ENCODE data around the gene FHIP1A. TPM values are rescaled to one million over a fixed set of nuclear protein-coding genes. Genes with fewer than 3 reads are reported as not detected.
A peak's percentile ranks its signal among the peaks of the same experiment; 100 is the strongest.

Gene FHIP1A
- total RNA-seq, 4 donors from 2014 or later, result 11.6 to 32.4 (median 30.7) TPM

DNA sequence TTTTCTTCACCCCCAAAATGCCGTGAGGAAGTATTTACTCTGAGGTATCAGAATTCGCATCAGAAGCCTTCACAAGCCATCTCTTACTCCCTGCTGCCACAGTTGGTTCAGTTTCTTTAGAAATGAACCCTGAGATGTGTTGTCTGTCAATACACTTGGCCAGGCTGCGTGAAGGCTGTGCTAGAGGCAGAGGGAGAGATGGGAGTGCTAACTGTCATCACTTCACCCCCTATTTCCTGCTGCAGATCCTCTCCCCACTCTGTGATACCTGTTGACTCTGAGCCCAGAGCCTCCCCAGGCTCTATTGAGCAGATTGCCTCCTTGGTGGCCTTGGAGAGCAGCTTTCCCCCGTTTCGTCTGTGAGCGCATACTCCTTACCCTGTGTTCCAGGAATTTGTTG lies 34.8 kb downstream of the FHIP1A start:
- no peaks in the 10 kb centered on the region for H3K9me3 ChIP-seq
- DNase-seq, result no peak
- H3K27me3 ChIP-seq, result no peaks in the 10 kb centered on the region
- no peaks in the 10 kb centered on the region for H3K36me3 ChIP-seq
- no peaks in the 10 kb centered on the region for H3K4me1 ChIP-seq
- TF ChIP-seq, protein P1, sequence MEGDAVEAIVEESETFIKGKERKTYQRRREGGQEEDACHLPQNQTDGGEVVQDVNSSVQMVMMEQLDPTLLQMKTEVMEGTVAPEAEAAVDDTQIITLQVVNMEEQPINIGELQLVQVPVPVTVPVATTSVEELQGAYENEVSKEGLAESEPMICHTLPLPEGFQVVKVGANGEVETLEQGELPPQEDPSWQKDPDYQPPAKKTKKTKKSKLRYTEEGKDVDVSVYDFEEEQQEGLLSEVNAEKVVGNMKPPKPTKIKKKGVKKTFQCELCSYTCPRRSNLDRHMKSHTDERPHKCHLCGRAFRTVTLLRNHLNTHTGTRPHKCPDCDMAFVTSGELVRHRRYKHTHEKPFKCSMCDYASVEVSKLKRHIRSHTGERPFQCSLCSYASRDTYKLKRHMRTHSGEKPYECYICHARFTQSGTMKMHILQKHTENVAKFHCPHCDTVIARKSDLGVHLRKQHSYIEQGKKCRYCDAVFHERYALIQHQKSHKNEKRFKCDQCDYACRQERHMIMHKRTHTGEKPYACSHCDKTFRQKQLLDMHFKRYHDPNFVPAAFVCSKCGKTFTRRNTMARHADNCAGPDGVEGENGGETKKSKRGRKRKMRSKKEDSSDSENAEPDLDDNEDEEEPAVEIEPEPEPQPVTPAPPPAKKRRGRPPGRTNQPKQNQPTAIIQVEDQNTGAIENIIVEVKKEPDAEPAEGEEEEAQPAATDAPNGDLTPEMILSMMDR (IDR thresholded peaks at IDR 0.05), result no peak
- no peak overlapping the region for H3K27ac ChIP-seq
- H3K4me3 ChIP-seq, result no peak overlapping the region

DNA sequence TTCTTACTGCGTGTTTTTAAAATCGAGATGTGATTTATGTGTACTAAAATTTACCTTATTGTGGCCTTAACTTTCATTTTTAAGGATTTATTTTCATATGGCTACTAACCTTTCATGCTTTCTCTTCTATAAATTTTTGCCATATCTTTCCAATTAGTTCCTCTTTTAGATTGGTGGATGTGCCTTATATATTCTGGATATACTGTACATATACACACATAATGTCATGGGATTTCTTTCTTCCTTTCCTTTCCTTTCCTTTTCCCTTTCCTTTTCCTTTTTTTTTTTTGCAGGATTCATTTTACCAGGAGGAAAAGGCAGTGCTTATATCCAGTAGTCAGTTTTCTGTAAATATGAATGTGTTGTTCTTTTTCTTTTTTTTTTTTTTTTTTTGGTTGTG lies 37.2 kb downstream of the FHIP1A start:
- TF ChIP-seq, protein P1 (IDR thresholded peaks at IDR 0.05), result no peak
- TF ChIP-seq POLR2A (IDR thresholded peaks at IDR 0.05), result no peak
- H3K4me1 ChIP-seq, result no peaks in the 10 kb centered on the region
- H3K9me3 ChIP-seq, result no peaks in the 10 kb centered on the region

DNA sequence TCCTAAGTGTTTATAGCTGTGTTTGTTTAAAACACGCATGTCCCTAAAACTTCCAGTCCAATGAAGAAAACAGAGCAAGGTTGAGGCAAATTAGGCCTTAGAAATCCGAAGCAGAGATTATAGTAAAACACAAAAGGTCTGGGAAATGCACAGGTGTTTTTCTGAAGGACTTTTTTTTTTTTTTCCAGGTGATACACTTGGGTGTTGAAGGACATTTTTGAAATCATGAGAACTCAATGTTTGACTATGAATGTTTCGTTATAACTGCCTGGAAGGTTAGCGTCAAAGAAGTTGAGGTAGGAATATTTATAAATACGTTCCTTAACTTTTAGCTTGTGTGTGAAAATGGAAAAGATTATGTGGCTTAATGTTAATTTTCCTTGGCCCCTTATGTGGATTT lies 45.5 kb downstream of the FHIP1A start:
- TF ChIP-seq, protein P1 (IDR thresholded peaks at IDR 0.05), result no peak
- no peak for TF ChIP-seq POLR2A (IDR thresholded peaks at IDR 0.05)
- Histone ChIP-seq H3K9me3 (no peaks in the 10 kb centered on the region), H3K4me1 (no peaks in the 10 kb centered on the region), H3K27ac (no peak overlapping the region), H3K4me3 (no peak overlapping the region), H3K27me3 (no peaks in the 10 kb centered on the region), H3K36me3 (no peaks in the 10 kb centered on the region)
- no peak for DNase-seq

More for the DNA sequence above, 37.2 kb downstream of the FHIP1A start:
- Histone ChIP-seq H3K4me3 (no peak overlapping the region), H3K36me3 (no peaks in the 10 kb centered on the region), H3K27me3 (no peaks in the 10 kb centered on the region), H3K27ac (no peak overlapping the region)
- DNase-seq, result no peak

GRCh38 chr4:151455212-151455611 lies 46.2 kb downstream of the FHIP1A start:
- H3K27me3 ChIP-seq, result no peaks in the 10 kb centered on the region
- H3K9me3 ChIP-seq, result no peaks in the 10 kb centered on the region
- DNase-seq, result no peak
- no peaks in the 10 kb centered on the region for H3K36me3 ChIP-seq
- no peaks in the 10 kb centered on the region for H3K4me1 ChIP-seq
- TF ChIP-seq, protein P1 (IDR thresholded peaks at IDR 0.05), result peak in 3 of 6 experiments; percentile 34 to 57 (median 44)
- TF ChIP-seq POLR2A (IDR thresholded peaks at IDR 0.05), result no peak
- no peak overlapping the region for H3K27ac ChIP-seq
- no peak overlapping the region for H3K4me3 ChIP-seq

DNA sequence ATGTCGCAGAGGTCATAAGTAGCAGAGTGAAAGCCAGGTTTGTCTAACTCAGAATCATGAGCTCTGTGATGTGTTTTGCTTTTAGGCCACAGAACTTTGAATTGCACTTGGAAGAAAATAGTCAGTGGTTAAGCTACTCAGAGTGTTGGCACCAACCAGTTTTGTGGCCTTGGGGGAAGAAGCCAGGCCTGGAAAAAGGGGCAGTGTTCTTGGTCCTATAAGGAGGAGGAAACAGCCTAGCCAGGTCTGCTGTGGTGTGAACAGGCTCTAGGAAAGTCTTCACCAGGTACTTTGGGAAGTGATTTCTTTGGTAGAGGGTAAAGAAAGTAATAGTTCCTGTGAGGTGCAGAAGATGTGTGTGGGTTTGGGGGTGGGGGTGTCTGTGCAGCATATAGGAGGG lies 49.2 kb downstream of the FHIP1A start:
- no peaks in the 10 kb centered on the region for H3K9me3 ChIP-seq
- H3K27ac ChIP-seq, result no peak overlapping the region

More for the DNA sequence above, 49.2 kb downstream of the FHIP1A start:
- H3K36me3 ChIP-seq, result no peaks in the 10 kb centered on the region
- no peak overlapping the region for H3K4me3 ChIP-seq
- no peak for DNase-seq
- no peaks in the 10 kb centered on the region for H3K4me1 ChIP-seq
- H3K27me3 ChIP-seq, result no peaks in the 10 kb centered on the region
- no peak for TF ChIP-seq POLR2A (IDR thresholded peaks at IDR 0.05)
- TF ChIP-seq, protein P1 (IDR thresholded peaks at IDR 0.05), result no peak

Other genes with a start within 250 kb of the FHIP1A start
- not detected for gene PRSS48, start 132.0 kb upstream of the FHIP1A start, total RNA-seq
- 100 to 1,000 TPM; 159 to 295 (median 224) TPM for gene SH3D19, start 83.6 kb upstream of the FHIP1A start, total RNA-seq